Psoas muscle (tissue), 8 donors: Measurements from ENCODE around the gene CLEC4M. TPM values are rescaled to one million over a fixed set of nuclear protein-coding genes. Genes with fewer than 3 reads are reported as not detected.
"Not testable (repeated sequence)": the region's sequence is repeated elsewhere in the genome, so short reads cannot be mapped to it uniquely, and the experiment has no call there.

Experiments used
- ATAC-seq, 4 donors: fragments of 200-7000 bp; cut with Tn5 transposase; one replicate each; pipeline ENCODE4 v1.9.1; 2020; ENCODE audit warnings: moderate library complexity in 3 of 4, mild to moderate bottlenecking in 2 of 4
- DNase-seq, 2 donors: peaks; one replicate each; pipeline ENCODE4 v3.0.0-alpha.2; 2020
- H3K27ac ChIP-seq: fragments of 200-600 bp; one replicate; pipeline ENCODE4 v1.8.0; 2022
- H3K27me3 ChIP-seq, 3 donors: fragments of 200-600 bp in 1 of 3; one replicate each; pipeline versions ENCODE4 v1.6.1 to v1.8.0; 2013 to 2022; ENCODE audit warnings: low read length in 2 of 3, mild to moderate bottlenecking in 2 of 3, moderate library complexity in 1 of 3; ENCODE audit not compliant: insufficient read depth in 3 of 3
- H3K36me3 ChIP-seq, 2 donors: fragments of 200-600 bp in 1 of 2; one replicate each; pipeline versions ENCODE4 v1.6.1 to v1.8.0; 2013 to 2022; ENCODE audit warnings: low read depth in 1 of 2, mild to moderate bottlenecking in 1 of 2, moderate library complexity in 1 of 2; ENCODE audit not compliant: insufficient read depth in 1 of 2
- H3K4me1 ChIP-seq: fragments of 200-600 bp; one replicate; pipeline ENCODE4 v1.8.0; 2022
- H3K4me3 ChIP-seq: fragments of 200-600 bp; one replicate; pipeline ENCODE4 v1.8.0; 2022; ENCODE audit warnings: mild to moderate bottlenecking
- H3K9me3 ChIP-seq: fragments of 200-600 bp; one replicate; pipeline ENCODE4 v1.8.0; 2022
- WGBS, 3 donors: extraction: QIAGEN DNeasy Blood & Tissue Kit; methylation state at CpG; one replicate each; pipeline versions ENCODE4 v1.1.6 to v1.1.7; 2013; 5-methylcytosine and 5-hydroxymethylcytosine counted together
- intact Hi-C, 2 donors: fragments of 100-400 bp; cut with DNase I; formaldehyde crosslinking; loops; one replicate each; pipeline versions ENCODE4 v1.11.0 to v1.14.2; 2022
- polyA plus RNA-seq, 3 donors: library from polyadenylated mRNA; stranded (reverse); fragments of 200-250 nt; gene quantifications; one replicate each; pipeline ENCODE4 v1.2.3, GENCODE V29; 2013
- total RNA-seq, 4 donors: library from RNA; stranded (reverse); fragmentation: NEBNext Ultra II Directional in 2 of 4; extraction: Animal tissue kit (Norgen Biotek cat#: 25700) in 2 of 4; gene quantifications; one replicate each; pipeline versions ENCODE4 v1.2.1 to v1.2.4, GENCODE V29; 2021 to 2023
- TF ChIP-seq, protein P1 (sequence below): fragments of 200-600 bp; IDR thresholded peaks from one replicate; pipeline ENCODE4 v1.8.0; 2022; ENCODE audit warnings: antibody characterized with exemption
- donor health status: healthy with polysubstance abuse.
- donor health status: DM: no; HTN: no; CAD: no; lungs with moderate emphysema.
- donor health status: Bipolar disorder and iron deficiency.
- donor health status: healthy.
- donor health status: DM: yes; HTN: yes; CAD: no.
- donor health status: DM: no; HTN: no; CAD: no.
- donor health status: DM: no; HTN: no; CAD: no.
- donor health status: DM: yes; HTN: yes; CAD: no.

Gene CLEC4M
- total and polyA plus RNA-seq, 7 donors, result not detected

DNA sequence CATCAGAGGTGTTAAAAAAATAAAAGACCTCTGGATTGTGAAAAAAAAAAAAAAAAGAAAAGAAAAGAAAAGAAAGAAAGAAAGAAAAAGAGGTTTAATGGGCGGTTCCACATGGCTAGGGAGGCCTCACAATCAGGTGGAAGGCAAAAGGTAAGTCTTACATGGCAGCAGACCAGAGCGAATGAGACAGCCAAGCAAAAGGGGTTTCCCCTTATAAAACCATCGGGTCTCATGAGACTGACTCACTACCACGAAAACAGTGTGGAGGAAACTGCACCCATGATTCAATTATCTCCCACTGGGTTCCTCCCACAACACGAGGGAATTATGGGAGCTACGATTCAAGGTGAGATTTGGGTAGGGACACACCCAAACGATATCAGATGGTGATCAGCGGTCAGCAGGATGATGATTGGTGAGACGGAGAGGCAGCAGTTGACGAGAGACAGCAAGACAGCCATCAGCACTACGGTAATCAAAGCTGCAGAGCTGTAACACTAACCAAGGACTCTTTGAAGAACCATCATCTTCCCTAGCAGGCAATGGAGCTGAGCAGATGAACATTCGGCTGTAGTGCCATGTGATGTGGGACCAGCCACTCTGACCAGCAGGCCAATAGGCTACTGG is 11.8 kb upstream of the CLEC4M start:
- intact Hi-C loops, result no loop called here
- H3K27ac ChIP-seq, result no peak overlapping the region

DNA sequence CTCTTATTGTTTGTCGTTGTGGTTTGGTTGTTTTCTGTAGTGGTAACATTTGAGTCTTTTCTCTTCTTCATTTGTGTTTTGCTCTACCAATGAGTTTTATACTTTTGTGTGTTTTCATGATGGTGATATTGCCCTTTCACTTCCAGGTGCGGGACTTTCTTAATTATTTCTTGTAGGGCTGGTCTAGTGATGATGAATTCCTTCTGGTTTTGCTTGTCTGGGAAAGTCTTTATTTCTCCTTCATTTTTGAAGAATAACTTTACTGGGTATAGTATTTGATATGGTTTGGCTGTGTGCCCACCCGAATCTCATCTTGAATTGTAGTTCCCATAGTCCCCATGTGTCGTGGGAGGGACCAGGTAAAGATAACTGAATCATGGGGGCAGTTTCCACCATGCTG is 6.8 kb upstream of the CLEC4M start:
- DNase-seq, result no peak
- TF ChIP-seq, protein P1, sequence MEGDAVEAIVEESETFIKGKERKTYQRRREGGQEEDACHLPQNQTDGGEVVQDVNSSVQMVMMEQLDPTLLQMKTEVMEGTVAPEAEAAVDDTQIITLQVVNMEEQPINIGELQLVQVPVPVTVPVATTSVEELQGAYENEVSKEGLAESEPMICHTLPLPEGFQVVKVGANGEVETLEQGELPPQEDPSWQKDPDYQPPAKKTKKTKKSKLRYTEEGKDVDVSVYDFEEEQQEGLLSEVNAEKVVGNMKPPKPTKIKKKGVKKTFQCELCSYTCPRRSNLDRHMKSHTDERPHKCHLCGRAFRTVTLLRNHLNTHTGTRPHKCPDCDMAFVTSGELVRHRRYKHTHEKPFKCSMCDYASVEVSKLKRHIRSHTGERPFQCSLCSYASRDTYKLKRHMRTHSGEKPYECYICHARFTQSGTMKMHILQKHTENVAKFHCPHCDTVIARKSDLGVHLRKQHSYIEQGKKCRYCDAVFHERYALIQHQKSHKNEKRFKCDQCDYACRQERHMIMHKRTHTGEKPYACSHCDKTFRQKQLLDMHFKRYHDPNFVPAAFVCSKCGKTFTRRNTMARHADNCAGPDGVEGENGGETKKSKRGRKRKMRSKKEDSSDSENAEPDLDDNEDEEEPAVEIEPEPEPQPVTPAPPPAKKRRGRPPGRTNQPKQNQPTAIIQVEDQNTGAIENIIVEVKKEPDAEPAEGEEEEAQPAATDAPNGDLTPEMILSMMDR, result no peak
- ATAC-seq, result no peak
- no peak overlapping the region for H3K4me3 ChIP-seq
- no peaks in the 10 kb centered on the region for H3K27me3 ChIP-seq
- no peaks in the 10 kb centered on the region for H3K4me1 ChIP-seq
- H3K27ac ChIP-seq, result no peak overlapping the region
- peaks cover 32% of the 10 kb centered on the region for H3K9me3 ChIP-seq
- intact Hi-C loops, result no loop called here
- 26 to 47% (median 45%) methylated on average over 4 of the region's 4 CpGs for WGBS, 3 donors
- no peaks in the 10 kb centered on the region for H3K36me3 ChIP-seq

More for the DNA sequence above, 11.8 kb upstream of the CLEC4M start:
- no peak for DNase-seq
- TF ChIP-seq, protein P1, result no peak
- WGBS, 3 donors, result 66 to 74% (median 72%) methylated on average over 12 of the region's 12 CpGs
- no peaks in the 10 kb centered on the region for H3K4me1 ChIP-seq
- no peak overlapping the region for H3K4me3 ChIP-seq
- ATAC-seq, result no peak
- H3K36me3 ChIP-seq, result no peaks in the 10 kb centered on the region
- no peaks in the 10 kb centered on the region for H3K27me3 ChIP-seq
- peaks cover 8% of the 10 kb centered on the region for H3K9me3 ChIP-seq

DNA sequence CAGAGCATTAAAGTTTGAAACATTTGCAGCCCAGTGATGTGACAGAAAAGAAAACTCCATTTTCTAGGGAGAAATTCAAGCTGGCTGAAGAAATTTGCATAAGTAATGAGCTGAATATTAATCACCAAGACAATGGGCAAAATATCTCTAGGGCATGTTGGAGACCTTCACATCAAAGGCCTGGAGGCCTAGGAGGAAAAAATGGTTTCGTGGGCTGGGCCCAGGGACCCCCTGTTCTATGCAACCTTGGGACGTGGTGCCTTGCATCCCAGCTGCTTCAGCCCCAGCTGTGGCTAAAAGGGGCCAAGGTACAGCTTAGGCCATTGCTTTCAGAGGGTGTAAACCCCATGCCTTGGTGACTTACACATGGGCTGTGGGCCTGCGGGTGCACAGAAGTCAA is 5.7 kb upstream of the CLEC4M start:
- no peak for ATAC-seq
- H3K36me3 ChIP-seq, result no peaks in the 10 kb centered on the region
- peaks cover 32% of the 10 kb centered on the region for H3K9me3 ChIP-seq
- no peaks in the 10 kb centered on the region for H3K27me3 ChIP-seq
- intact Hi-C loops, result no loop called here
- TF ChIP-seq, protein P1, result no peak
- WGBS, 3 donors, result 71 to 81% (median 75%) methylated on average over 3 of the region's 3 CpGs
- H3K27ac ChIP-seq, result no peak overlapping the region
- no peak for DNase-seq
- no peak overlapping the region for H3K4me3 ChIP-seq
- H3K4me1 ChIP-seq, result no peaks in the 10 kb centered on the region

DNA sequence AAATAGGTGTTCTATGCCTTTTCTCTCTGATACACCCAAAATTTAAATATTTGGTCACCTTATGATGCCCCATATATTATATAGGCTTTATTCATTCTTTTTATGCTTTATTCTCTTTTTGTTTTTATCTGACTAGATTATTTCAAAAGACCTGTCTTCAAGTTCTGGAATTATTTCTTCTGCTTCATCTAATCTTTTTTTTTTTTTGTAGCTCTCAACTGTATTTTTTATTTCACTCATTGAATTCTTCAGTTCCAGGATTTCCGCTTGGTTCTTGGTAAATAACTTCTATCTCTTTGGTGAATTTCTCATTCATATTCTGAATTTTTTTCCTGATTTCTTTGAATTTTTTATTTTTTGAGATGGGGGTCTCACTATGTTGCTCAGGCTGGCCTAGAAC is 3.9 kb upstream of the CLEC4M start:
- DNase-seq, result no peak
- no peak overlapping the region for H3K4me3 ChIP-seq
- no peaks in the 10 kb centered on the region for H3K36me3 ChIP-seq
- H3K9me3 ChIP-seq, result peaks cover 32% of the 10 kb centered on the region
- ATAC-seq, result no peak
- WGBS, 3 donors, result 94 to 97% (median 97%) methylated on average over 1 of the region's 1 CpG
- TF ChIP-seq, protein P1, result no peak
- intact Hi-C loops, result no loop called here
- H3K27ac ChIP-seq, result no peak overlapping the region
- H3K4me1 ChIP-seq, result no peaks in the 10 kb centered on the region
- H3K27me3 ChIP-seq, result no peaks in the 10 kb centered on the region

DNA sequence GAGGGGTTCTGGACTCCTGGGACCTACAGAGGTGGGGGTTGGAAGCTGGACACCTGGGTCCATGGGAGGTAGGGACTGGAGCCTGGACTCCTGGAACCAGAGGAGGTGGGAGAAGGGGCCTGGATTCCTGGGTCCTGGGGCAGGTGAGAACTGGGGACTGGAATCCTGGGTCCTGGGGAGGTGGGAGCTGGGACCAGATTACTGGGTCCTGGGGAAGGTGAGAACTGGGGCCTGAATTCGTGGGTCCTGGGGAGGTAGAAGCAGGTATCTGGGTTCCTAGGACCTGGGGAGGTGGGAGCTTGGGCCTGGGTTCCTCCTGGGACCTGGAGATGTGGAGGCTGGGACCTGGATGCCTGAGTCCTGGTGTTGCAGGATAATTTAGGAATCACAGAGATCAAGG is 653 bp downstream of the CLEC4M start:
- peaks cover 9% of the 10 kb centered on the region for H3K9me3 ChIP-seq
- no peaks in the 10 kb centered on the region for H3K4me1 ChIP-seq
- no peak overlapping the region for H3K27ac ChIP-seq
- intact Hi-C loops, result no loop called here
- H3K36me3 ChIP-seq, result no peaks in the 10 kb centered on the region
- 8 to 39% (median 36%) methylated on average over 1 of the region's 1 CpG for WGBS, 3 donors
- H3K4me3 ChIP-seq, result no peak overlapping the region
- TF ChIP-seq, protein P1, result no peak
- H3K27me3 ChIP-seq, result peaks cover 0 to 4% (median 0%) of the 10 kb centered on the region in 3 donors
- DNase-seq, result no peak
- no peak for ATAC-seq

DNA sequence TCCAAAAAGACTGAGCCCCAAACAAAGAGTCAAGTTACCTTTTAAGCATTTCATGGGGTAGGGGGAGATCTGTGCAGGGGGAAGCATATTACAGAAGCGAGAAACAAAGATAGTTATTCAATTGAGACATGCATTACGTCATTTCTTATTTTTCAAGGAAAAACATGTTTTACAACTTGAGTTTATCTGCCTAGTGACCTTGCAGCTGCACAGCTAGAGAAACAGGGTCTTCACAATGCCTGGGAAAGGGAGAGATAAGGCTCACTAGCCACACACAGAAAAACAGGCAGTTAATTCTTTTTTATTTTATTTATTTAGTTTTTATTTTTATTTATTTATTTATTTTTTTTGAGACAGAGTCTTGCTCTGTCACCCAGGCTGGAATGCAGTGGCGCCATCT is 1.1 kb downstream of the CLEC4M start:
- H3K27me3 ChIP-seq, DNase-seq, H3K4me1 ChIP-seq, H3K27ac ChIP-seq, intact Hi-C loops, H3K36me3 ChIP-seq, H3K4me3 ChIP-seq, H3K9me3 ChIP-seq, ATAC-seq: not testable (repeated sequence)
- WGBS, 3 donors, result 49 to 55% (median 52%) methylated on average over 3 of the region's 3 CpGs

DNA sequence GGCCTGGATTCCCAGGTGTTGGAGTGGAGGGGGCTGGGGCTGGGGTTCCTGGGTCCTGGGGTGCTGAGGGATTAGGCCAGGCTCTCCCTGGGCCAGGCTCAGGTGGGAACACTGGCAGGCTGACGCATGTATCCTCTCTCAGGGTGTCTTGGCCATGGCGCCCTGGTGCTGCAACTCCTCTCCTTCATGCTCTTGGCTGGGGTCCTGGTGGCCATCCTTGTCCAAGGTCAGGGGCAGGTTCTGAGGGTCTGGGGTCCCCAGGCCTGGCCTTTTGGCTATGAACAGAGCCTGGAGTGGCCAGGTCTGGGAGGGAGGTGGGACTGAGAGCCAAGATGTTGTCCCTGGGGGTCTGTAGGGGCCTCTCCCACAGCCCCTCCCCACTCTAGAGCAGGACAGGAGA is 2.0 kb downstream of the CLEC4M start:
- H3K4me3 ChIP-seq, intact Hi-C loops, H3K36me3 ChIP-seq, H3K27ac ChIP-seq, DNase-seq, H3K4me1 ChIP-seq, H3K9me3 ChIP-seq, ATAC-seq, H3K27me3 ChIP-seq: not testable (repeated sequence)
- 70 to 90% (median 90%) methylated on average over 2 of the region's 2 CpGs for WGBS, 3 donors
